Measurements from ENCODE around the gene VPS37D.
"Not testable (repeated sequence)": the region's sequence is repeated elsewhere in the genome, so short reads cannot be mapped to it uniquely, and the experiment has no call there.

VPS37D gene

DNA sequence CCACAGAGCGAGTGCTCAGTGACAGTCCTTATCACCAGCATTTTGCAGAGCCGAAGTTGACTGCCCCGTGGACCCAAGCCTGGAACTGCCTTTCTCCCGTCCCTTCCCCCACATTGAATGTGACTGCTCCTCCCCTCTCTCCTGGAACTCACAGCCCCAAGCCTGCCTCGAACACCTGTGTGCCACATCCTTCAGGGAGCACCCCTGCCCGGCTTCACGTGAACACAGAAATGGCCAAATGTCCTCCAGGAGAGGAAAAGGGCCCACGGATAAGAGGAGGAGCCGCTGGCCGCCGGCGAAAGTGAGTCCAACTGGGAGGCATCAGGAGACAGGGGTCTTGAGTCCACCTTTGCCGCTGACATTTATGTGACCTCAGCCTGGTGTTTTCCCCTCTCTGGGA is 35.6 kb downstream of the VPS37D start:
- Mint-ChIP-seq H3K4me1 (peaks cover 14% of the 10 kb centered on the region), H3K4me3 (no peak overlapping the region), H3K36me3 (ENCODE audit: low read depth) (peaks cover 3% of the 10 kb centered on the region), H3K27me3 (no peaks in the 10 kb centered on the region), H3K27ac (no peak overlapping the region), H3K9me3 (no peaks in the 10 kb centered on the region)
- ATAC-seq = no peak
- DNase-seq = no peak

DNA sequence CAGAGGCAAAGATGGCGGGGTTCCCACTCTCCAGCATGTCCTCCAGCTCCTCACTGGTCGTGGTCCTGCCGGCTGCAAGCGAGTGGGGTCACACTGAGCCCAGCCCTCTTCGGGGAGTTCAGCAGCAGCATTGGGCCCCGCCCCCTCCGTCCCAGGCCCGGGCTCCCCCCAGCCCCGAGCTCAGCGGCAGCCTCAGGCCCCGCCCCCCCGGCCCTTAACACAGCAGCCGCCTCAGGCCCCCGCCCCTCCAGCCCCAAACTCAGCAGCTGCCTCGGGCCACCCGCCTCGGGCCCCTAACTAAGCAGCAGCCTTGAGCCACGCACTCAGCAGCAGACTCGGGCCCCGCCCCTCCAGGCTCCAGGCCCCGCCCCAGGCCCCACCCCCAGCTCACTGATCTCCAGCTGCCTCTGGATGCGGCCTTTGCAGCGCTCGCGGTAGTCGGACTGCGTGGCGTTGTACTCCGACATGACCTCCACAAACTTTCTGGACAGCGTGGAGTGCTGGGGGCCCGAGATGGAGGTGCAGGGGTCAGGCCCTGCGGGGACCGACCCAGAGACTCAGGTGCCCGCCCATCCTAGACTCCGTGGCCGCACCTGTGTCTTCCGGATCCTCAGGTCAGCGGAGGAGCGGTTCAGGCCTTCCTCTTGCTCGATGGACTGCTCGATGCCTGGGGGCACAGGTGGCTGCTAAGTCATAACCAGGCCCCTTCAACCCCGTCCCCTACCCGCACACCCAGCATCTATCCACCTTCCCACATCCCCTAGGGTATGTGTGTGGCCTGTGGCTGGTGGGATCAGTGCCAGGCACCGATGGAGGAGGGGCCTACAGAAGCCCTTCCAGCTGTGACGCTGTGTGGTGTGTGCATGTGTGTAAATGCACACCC is 36.4 kb downstream of the VPS37D start:
- Mint-ChIP-seq H3K27me3 (no peaks in the 10 kb centered on the region), H3K4me1 (peaks cover 14% of the 10 kb centered on the region), H3K4me3 (no peak overlapping the region), H3K36me3 (ENCODE audit: low read depth) (peaks cover 2% of the 10 kb centered on the region), H3K9me3 (no peaks in the 10 kb centered on the region), H3K27ac (no peak overlapping the region)
- peak; percentile 50 for DNase-seq
- peak; percentile 48 for ATAC-seq

DNA sequence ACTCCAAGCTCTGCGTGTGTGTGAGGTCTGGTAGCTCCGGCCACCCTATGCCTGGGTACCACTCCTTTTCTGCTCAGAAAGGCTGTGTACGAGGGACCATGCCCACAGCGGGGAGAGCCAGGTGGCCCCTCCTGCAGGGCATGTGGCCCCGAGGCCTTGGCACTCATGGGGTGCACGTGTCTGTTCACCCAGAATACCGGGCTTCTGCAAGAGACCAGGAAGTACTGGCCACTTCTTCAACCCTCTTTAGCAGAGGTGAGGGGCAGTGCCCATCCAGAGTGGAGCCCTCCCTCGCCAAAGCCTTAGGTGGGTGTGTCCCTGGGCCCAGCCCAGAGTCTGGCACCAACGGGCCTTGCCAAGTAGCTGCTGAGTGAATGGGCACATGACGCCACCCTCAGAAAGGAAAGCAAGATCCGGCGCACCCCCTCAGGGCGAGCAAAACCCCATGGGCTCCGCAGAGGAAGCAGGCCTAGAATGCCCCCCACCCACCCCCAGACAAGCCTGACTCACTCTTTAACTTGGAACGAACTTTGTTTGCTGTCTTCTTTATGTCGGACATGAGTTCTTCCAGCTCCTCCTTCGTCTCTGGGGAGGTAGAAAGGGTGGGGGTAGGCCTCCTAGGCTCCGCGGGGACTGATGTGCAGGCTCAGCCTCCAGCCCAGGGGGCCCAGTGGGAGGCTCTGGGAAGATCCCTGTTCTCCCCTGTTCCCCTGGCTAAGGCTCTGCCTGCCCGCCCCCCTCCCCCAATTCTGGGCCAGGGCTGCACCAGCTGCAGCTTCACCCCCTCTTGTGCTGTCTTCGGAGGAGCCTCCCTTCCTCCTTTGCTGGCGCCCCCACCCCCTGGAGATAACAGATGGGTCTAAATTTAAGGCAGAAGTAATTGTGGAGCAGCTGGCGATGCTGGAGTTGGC is 37.3 kb downstream of the VPS37D start:
- ATAC-seq (no peak), DNase-seq (no peak)
- Mint-ChIP-seq H3K36me3 (ENCODE audit: low read depth) (peaks cover 2% of the 10 kb centered on the region), H3K9me3 (no peaks in the 10 kb centered on the region), H3K4me3 (no peak overlapping the region), H3K27ac (no peak overlapping the region), H3K27me3 (no peaks in the 10 kb centered on the region), H3K4me1 (peaks cover 14% of the 10 kb centered on the region)

DNA sequence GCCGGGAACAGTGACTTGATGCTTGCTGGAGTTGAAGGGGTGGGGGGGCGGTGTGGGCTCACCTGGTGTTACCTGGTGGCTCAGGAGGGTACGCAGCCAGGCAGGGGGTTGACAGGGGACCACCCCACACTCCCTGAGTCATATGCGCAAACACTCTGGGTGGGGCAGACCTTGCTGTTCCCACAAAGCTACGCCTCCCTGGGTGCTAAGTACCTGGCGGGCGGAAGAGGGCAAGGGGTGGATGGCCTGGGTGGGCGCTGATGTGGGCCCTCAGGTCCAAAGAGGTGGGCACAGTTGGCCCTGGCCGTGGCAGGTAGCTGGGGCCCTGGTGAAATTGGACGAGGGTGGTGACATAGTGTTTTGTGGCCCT is 37.9 kb downstream of the VPS37D start:
- DNase-seq (no peak), ATAC-seq (no peak)
- H3K9me3 Mint-ChIP-seq = no peaks in the 10 kb centered on the region
- no peaks in the 10 kb centered on the region for H3K27me3 Mint-ChIP-seq
- H3K36me3 Mint-ChIP-seq (ENCODE audit: low read depth) = peaks cover 2% of the 10 kb centered on the region
- no peak overlapping the region for H3K4me3 Mint-ChIP-seq
- peaks cover 14% of the 10 kb centered on the region for H3K4me1 Mint-ChIP-seq
- H3K27ac Mint-ChIP-seq = no peak overlapping the region

DNA sequence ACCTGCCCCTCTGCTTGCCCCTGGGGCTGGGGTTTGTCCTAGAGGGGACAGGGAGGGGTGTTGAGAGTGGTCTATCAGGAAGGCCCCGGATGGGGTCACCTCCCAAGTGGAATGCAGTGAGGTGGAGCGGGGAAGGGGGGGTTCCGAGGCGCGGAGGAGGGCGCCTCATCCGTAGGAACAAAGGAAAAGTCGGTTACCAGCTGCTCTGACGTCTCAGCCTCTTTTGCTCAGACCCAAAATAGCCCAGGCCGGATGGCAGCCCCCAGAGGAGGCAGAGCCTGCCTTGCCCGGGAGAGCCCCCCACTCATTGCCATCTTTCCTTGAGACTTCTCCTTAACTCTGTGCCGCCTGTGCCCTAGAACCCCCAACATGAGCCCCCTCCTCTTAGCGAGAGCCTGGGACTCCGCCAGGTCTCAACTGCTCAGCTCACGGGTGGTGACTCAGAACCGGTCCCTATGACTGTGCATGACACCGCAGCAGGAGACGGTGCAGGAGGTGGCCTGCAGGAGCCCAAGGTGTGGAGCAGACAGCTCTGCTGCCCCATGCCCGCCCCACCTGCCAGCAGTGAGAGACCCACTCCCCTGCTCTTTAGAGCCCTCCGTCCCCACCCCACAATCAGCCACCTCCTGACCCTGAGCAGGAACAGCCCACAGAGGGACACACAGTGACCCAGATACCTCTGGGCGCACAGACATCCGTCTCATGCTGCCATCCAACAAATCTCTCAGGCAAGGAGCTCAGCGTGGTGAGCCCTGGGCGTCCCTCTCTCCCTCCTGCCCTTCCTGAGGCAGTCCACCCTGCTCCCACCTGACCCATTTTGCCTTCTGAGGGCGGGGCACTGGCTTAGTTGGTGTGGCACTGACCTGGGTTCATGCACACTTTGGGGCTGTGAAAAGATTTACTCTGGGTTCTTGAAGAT is 38.8 kb downstream of the VPS37D start:
- H3K4me3 Mint-ChIP-seq = no peak overlapping the region
- peaks cover 14% of the 10 kb centered on the region for H3K4me1 Mint-ChIP-seq
- no peaks in the 10 kb centered on the region for H3K27me3 Mint-ChIP-seq
- H3K27ac Mint-ChIP-seq = no peak overlapping the region
- peaks cover 2% of the 10 kb centered on the region for H3K36me3 Mint-ChIP-seq (ENCODE audit: low read depth)
- ATAC-seq (peak; percentile 76), DNase-seq (peak; percentile 34)
- no peaks in the 10 kb centered on the region for H3K9me3 Mint-ChIP-seq

DNA sequence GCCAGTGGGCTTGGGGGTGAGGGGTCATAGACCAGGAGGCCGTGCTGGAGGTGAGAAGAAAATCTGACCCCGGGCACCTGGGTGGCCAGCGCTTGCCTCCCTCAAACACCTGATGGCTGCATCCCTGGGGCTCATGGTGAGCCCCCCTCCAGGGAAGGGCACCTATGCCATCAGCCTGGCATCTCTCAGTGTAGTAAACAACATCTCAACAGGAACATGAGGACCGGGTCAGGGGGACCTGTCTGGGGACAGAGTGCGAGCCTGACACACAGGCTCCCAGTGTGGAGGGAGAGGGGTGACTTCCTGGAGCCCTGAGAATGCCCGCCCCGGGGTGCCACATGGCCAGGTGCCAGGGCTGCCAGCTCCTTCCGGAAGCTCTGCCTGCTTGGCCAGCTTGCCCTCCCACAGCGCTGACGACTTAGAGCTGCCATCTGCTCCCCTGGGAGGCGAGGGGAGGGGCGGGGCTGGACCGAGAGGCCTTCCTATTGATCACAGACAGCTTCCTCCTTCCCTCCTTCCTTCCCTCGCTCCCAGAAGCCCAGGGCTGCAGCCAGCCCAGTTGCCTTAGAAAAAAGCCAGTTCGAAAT is 39.5 kb downstream of the VPS37D start:
- no peak overlapping the region for H3K27ac Mint-ChIP-seq
- DNase-seq (no peak), ATAC-seq (no peak)
- peaks cover 14% of the 10 kb centered on the region for H3K4me1 Mint-ChIP-seq
- no peaks in the 10 kb centered on the region for H3K27me3 Mint-ChIP-seq
- peaks cover 2% of the 10 kb centered on the region for H3K36me3 Mint-ChIP-seq (ENCODE audit: low read depth)
- H3K4me3 Mint-ChIP-seq = no peak overlapping the region
- H3K9me3 Mint-ChIP-seq = no peaks in the 10 kb centered on the region

DNA sequence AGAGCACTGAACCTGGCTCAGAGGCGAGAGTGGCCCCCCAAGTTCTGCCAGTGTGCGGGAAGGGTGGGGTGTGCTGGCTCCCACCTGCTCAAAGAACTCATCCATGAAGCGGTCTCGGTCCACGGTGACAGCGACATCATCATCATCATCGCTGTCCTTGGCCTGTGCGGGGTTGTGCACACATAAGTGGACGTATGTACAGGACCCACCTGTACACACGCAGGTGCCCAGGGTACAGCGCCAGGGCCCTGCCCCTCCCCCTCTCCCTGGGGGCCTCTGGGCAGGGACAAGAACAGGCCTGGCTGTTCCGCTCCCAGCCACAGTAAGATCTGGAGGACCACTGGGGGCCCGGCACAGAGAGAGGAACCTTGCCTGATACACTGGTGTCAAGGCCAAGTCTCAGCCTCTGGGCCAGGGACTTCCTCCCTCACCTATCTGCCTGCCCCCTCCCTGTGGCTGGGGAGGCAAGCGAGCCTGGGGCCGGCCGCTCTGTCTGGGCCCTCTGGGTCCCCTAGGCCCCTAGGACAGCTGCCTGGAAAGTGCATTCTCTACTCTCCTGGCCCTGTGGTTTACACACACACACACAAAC is 41.4 kb downstream of the VPS37D start:
- Mint-ChIP-seq H3K36me3 (ENCODE audit: low read depth) (peaks cover 4% of the 10 kb centered on the region), H3K4me3 (no peak overlapping the region), H3K27me3 (peaks cover 2% of the 10 kb centered on the region), H3K4me1 (peaks cover 11% of the 10 kb centered on the region), H3K9me3 (no peaks in the 10 kb centered on the region), H3K27ac (no peak overlapping the region)
- DNase-seq (no peak), ATAC-seq (no peak)

DNA sequence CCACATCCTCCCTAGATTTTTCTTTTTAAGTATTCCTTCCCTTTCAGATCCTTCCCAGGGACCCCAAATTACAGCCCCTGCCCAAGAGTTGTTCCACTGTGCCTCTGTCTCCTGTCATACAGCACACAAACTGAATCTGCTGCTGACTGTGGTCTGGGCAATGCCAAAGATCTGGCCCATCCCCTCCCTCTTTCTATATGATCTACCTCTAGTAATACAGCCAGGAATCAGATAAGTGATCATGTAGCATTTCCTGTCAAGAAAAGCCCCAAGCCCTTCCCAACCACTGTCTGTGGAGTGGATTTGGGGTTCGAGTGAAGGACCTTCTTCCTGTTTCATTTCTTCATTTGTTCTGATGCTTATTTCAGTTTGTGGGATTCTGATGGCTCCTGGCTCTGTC is 45.1 kb downstream of the VPS37D start:
- Mint-ChIP-seq H3K27ac (peak overlapping the region; percentile 16), H3K9me3 (no peaks in the 10 kb centered on the region), H3K36me3 (ENCODE audit: low read depth) (peaks cover 6% of the 10 kb centered on the region), H3K4me1 (peaks cover 25% of the 10 kb centered on the region), H3K27me3 (peaks cover 2% of the 10 kb centered on the region), H3K4me3 (no peak overlapping the region)
- DNase-seq = no peak
- ATAC-seq = no peak

DNA sequence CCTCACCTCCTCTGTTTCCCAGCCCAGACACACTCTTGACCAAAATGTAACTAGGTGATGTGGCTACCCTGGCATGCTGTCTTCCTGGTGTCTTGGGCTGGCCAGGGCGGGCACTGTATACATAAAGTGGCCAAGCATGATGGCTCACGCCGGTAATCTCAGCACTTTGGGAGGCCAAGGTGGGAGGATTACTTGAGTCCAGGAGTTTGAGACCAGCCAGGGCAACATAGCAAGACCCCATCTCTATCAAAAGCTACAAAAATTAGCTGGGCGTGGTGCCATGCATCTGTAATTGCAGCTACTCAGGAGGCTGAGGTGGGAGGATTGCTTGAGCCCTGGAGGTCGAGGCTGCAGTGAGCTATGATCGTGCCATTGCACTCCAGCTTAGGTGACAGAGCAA is 45.7 kb downstream of the VPS37D start:
- not testable (repeated sequence) for H3K36me3 Mint-ChIP-seq (ENCODE audit: low read depth); H3K4me3 Mint-ChIP-seq; DNase-seq; ATAC-seq; H3K9me3 Mint-ChIP-seq; H3K27me3 Mint-ChIP-seq; H3K27ac Mint-ChIP-seq
- peaks cover 30% of the 10 kb centered on the region for H3K4me1 Mint-ChIP-seq

DNA sequence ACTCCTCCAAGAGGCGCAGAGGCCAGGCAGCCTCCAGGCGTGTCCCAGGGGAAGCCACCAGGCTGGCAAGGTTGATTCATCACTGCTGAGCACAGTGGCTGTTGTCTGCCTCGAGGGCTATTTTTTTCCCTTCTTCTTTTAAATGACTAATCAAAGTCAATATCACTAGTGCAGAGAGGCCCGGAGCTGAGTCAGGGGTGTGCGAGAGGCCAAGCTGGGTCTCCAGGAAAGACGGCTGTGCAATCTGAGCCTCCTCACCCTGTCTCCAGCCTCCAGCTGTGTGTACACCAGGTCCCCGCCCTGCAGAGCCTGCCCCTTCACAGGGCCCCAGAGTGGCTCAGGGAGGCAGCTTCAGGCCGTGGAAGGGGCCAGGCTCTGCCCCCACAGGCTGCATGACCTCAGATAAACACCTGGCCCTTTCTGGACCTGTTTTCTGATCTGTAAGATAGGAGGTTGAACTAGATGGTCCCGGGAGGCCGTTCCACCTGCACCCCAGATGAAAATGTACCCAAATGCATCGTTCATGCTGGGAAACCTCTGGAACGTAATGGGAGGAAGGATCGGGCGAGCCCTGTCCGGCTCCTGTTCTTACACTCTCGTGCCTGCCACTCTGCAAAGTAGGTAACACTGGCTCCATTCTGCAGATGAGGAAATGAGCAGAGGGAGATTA is 48.2 kb downstream of the VPS37D start:
- H3K27me3 Mint-ChIP-seq = peaks cover 11% of the 10 kb centered on the region
- no peaks in the 10 kb centered on the region for H3K9me3 Mint-ChIP-seq
- peak; percentile 71 for DNase-seq
- ATAC-seq = peak; percentile 85
- no peak overlapping the region for H3K27ac Mint-ChIP-seq
- H3K36me3 Mint-ChIP-seq (ENCODE audit: low read depth) = peaks cover 3% of the 10 kb centered on the region
- H3K4me3 Mint-ChIP-seq = no peak overlapping the region
- peaks cover 37% of the 10 kb centered on the region for H3K4me1 Mint-ChIP-seq

DNA sequence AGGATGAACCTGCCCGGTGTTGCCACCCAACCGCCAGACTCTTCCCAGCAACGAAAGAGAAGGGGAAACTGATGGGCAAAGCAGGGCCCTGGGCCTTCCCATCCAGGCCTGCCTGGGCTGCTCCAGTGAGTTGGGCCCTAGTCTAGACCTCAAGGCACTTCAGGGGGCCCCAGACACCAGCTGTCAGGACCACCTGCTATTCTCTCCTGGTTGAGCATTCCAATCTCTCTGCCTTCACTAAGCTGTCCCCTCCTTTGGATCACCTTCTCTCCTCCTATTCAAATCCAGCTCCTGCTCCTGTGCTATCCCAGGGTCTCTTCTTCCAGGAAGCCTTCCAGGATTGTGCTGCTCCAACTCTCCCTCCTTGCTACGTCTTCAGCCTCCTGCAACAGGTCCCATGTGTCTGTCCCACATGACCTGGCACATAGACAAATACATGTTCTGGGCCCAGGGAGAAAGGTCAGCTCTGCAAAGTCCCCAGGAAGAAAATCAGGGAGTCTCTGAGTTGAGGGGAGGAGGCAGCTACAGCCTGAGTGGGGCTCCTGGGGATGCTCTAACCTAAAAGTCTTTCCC is 48.8 kb downstream of the VPS37D start:
- no peak for DNase-seq
- peaks cover 3% of the 10 kb centered on the region for H3K36me3 Mint-ChIP-seq (ENCODE audit: low read depth)
- H3K27ac Mint-ChIP-seq = no peak overlapping the region
- peak overlapping the region; percentile 8 for H3K4me3 Mint-ChIP-seq
- H3K4me1 Mint-ChIP-seq = peaks cover 37% of the 10 kb centered on the region
- H3K27me3 Mint-ChIP-seq = peaks cover 13% of the 10 kb centered on the region
- H3K9me3 Mint-ChIP-seq = no peaks in the 10 kb centered on the region
- ATAC-seq = no peak

DNA sequence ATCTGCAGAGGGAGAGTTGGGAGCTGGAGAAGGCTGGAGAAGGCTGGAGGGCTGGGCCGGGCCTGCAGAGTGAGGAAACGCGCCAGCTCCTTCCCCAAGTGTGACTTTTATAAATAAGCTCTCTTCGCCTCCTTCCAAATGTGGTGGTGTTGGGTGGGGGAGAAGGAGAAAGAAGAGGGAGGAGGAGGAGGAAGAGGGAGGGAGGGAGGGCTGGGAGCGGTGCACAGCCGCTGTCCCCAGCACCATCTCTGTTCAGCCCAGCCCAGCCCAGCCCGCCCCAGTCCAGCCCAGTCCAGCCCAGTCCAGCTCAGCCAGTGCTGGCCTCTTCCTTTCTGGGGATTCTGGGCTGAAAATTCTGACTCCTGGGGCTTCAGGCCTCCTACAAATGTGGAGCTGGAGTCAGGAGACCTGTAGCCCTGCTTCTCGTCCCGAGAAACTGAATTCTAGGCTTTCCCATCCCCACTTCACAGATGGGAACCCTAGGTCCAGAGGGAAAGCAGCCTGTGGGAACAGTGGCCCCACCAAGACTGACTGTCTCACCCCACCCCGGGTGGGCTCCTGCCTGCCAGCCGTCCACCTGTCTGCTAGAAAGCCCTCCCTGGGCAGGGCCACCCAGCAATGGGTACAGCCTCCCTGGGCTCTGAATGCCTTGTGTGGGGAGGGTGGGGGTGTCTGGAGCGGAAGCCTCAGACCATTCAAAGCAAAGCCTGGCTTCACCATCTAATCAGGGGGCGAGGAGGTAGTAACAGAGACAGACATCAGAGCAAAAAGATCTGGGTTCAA is 49.6 kb downstream of the VPS37D start:
- H3K27me3 Mint-ChIP-seq = peaks cover 16% of the 10 kb centered on the region
- peaks cover 37% of the 10 kb centered on the region for H3K4me1 Mint-ChIP-seq
- peak overlapping the region; percentile 81 for H3K4me3 Mint-ChIP-seq
- no peak for ATAC-seq
- no peaks in the 10 kb centered on the region for H3K9me3 Mint-ChIP-seq
- no peak for DNase-seq
- H3K36me3 Mint-ChIP-seq (ENCODE audit: low read depth) = peaks cover 3% of the 10 kb centered on the region
- H3K27ac Mint-ChIP-seq = peak overlapping the region; percentile 89

Measured in activated naive CD8-positive, alpha-beta T cell treated with anti-CD3 and anti-CD28 coated beads, Interleukin-2, amount 50 U/mL, for 24 hours (primary cell).